ENCODE data around the gene ZNF302.

- TF ChIP-seq, protein P1, sequence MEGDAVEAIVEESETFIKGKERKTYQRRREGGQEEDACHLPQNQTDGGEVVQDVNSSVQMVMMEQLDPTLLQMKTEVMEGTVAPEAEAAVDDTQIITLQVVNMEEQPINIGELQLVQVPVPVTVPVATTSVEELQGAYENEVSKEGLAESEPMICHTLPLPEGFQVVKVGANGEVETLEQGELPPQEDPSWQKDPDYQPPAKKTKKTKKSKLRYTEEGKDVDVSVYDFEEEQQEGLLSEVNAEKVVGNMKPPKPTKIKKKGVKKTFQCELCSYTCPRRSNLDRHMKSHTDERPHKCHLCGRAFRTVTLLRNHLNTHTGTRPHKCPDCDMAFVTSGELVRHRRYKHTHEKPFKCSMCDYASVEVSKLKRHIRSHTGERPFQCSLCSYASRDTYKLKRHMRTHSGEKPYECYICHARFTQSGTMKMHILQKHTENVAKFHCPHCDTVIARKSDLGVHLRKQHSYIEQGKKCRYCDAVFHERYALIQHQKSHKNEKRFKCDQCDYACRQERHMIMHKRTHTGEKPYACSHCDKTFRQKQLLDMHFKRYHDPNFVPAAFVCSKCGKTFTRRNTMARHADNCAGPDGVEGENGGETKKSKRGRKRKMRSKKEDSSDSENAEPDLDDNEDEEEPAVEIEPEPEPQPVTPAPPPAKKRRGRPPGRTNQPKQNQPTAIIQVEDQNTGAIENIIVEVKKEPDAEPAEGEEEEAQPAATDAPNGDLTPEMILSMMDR (conservative IDR thresholded peaks at IDR 0.05; ENCODE audit: low read length) = no peak
- no peak for TF ChIP-seq EZH2phosphoT487 (IDR thresholded peaks at IDR 0.05; ENCODE audit: borderline replicate concordance, low read depth, low read length)
These were observed 34.4 kb downstream of the ZNF302 start for GRCh38 chr19:34711890-34712289.
